Epithelial cell of proximal tubule (primary cell): ENCODE data around the gene COG5. TPM values are rescaled to one million over a fixed set of nuclear protein-coding genes. Genes with fewer than 3 reads are reported as not detected.

Source experiments
- DNase-seq: peaks from one replicate; pipeline ENCODE4 v3.0.0-alpha.2; 2011; ENCODE audit warnings: low read depth
- H3K4me3 ChIP-seq: 2 replicates; pipeline ENCODE4 v1.5.1; 2011; ENCODE audit warnings: low read depth, mild to moderate bottlenecking, low read length
- CTCF ChIP-seq: conservative IDR thresholded peaks from 2 replicates; pipeline ENCODE4 v1.5.1; 2012; ENCODE audit warnings: low read depth, mild to moderate bottlenecking, low read length
- total RNA-seq: library from RNA; depleted of rRNA; stranded (reverse); fragments of >200 nt; gene quantifications from 2 replicates; pipeline ENCODE4 v1.2.3, GENCODE V29; 2015

The COG5 gene
- total RNA-seq, 1 donor from 2014 or later: 31.4 TPM

GRCh38 chr7:107392830-107393229 lies 170.9 kb downstream of the COG5 start:
- no peak overlapping the region for H3K4me3 ChIP-seq
- no peak for DNase-seq
- TF ChIP-seq CTCF: no peak

GRCh38 chr7:107390916-107391315 lies 172.8 kb downstream of the COG5 start:
- H3K4me3 ChIP-seq: no peak overlapping the region
- no peak for DNase-seq
- no peak for TF ChIP-seq CTCF

GRCh38 chr7:107388604-107389003 lies 175.1 kb downstream of the COG5 start:
- no peak for DNase-seq
- TF ChIP-seq CTCF: no peak
- no peak overlapping the region for H3K4me3 ChIP-seq

- no peak for TF ChIP-seq CTCF
- no peak for DNase-seq
These were observed 176.0 kb downstream of the COG5 start for GRCh38 chr7:107387573-107388219.

GRCh38 chr7:107387128-107387527 lies 176.6 kb downstream of the COG5 start:
- no peak for DNase-seq
- no peak overlapping the region for H3K4me3 ChIP-seq
- no peak for TF ChIP-seq CTCF

More at GRCh38 chr7:107387573-107388219, 176.0 kb downstream of the COG5 start:
- H3K4me3 ChIP-seq: no peak overlapping the region

- no peak for TF ChIP-seq CTCF
- H3K4me3 ChIP-seq: no peak overlapping the region
- DNase-seq: no peak
These were observed 177.1 kb downstream of the COG5 start for GRCh38 chr7:107386548-107387102.

GRCh38 chr7:107384025-107384424 lies 179.7 kb downstream of the COG5 start:
- no peak for DNase-seq
- H3K4me3 ChIP-seq: no peak overlapping the region
- TF ChIP-seq CTCF: peak; percentile 19
